HCT116 (cell line): Measurements from ENCODE around the gene SLC8A2. TPM values are rescaled to one million over a fixed set of nuclear protein-coding genes. Genes with fewer than 3 reads are reported as not detected.

ENCODE experiments used
- ATAC-seq: fragments of 200-7000 bp; cut with Tn5 transposase; 2 replicates; pipeline ENCODE4 v1.9.1; 2020; ENCODE audit warnings: mild to moderate bottlenecking, moderate library complexity
- BruUV-seq: library from RNA; stranded (reverse); fragments of 400-500 nt; replicated peaks from 2 replicates; lab custom pipeline; 2021; lab: Mats Ljungman, UMichigan
- CTCF ChIA-PET: fragments of 300-600 bp; sonication (Branson Sonifier 250); formaldehyde crosslinking; loops from one replicate; lab custom pipeline; 2021; ENCODE audit warnings: antibody characterized with exemption; lab: Charles Lee
- POLR2A ChIA-PET: fragments of 300-600, 350-600 bp; sonication (Branson Sonifier 250); formaldehyde crosslinking; loops from one replicate; lab custom pipeline; 2021; ENCODE audit warnings: antibody characterized with exemption; lab: Charles Lee
- RAD21 ChIA-PET, 2 experiments: fragments of 300-600 bp; sonication (Branson Sonifier 250); formaldehyde crosslinking; loops; one replicate each; lab custom pipeline; 2023; ENCODE audit warnings: low total read pairs in 2 of 2; ENCODE audit not compliant: uncharacterized antibody in 2 of 2, unreplicated experiment in 2 of 2, low non-redundant PET in 1 of 2; lab: Charles Lee
- DNase-seq: peaks from one replicate; pipeline ENCODE4 v3.0.0-alpha.2; 2010; ENCODE audit warnings: low read depth, low spot score
- H2AFZ ChIP-seq: fragments of 200-600 bp; shearing (Covaris generic), sonication (generic); 2 replicates; pipeline ENCODE4 v1.6.1; 2017; ENCODE audit warnings: low read depth, mixed run types, mixed read lengths, antibody characterized with exemption, low read length; ENCODE audit not compliant: poor library complexity, severe bottlenecking
- H3K27ac ChIP-seq: 2 replicates; pipeline ENCODE4 v1.5.1; 2012; ENCODE audit warnings: low read depth, low read length
- H3K27me3 ChIP-seq: fragments of 200-600 bp; sonication (generic); 2 replicates; pipeline ENCODE4 v1.6.1; 2016; ENCODE audit warnings: mixed run types, low read length, mixed read lengths; ENCODE audit not compliant: insufficient read depth
- H3K36me3 ChIP-seq, 2 experiments: fragments of 200-500 bp in 1 of 2; fragments of 200-600 bp in 1 of 2; sonication (Bioruptor generic) in 1 of 2; sonication (generic) in 1 of 2; 2 replicates each; pipeline versions ENCODE4 v1.5.1 to v1.6.1; 2014 to 2016; ENCODE audit warnings: low read length in 2 of 2, inconsistent platforms in 1 of 2, mixed read lengths in 1 of 2, mixed run types in 1 of 2; ENCODE audit not compliant: insufficient read depth in 2 of 2, control insufficient read depth in 1 of 2
- H3K4me1 ChIP-seq, 2 experiments: fragments of 200-600 bp in 1 of 2; sonication (generic) in 1 of 2; 2 replicates each; pipeline versions ENCODE4 v1.5.1 to v1.6.1; 2012 to 2017; ENCODE audit warnings: low read length in 2 of 2, inconsistent platforms in 1 of 2, mild to moderate bottlenecking in 1 of 2, mixed read lengths in 1 of 2, mixed run types in 1 of 2, moderate library complexity in 1 of 2; ENCODE audit not compliant: insufficient read depth in 2 of 2, control insufficient read depth in 1 of 2
- H3K4me2 ChIP-seq: fragments of 200-600 bp; sonication (generic); 2 replicates; pipeline ENCODE4 v1.6.1; 2017; ENCODE audit warnings: mixed run types, low read length, mixed read lengths
- H3K4me3 ChIP-seq, 2 experiments: fragments of 200-600 bp in 1 of 2; sonication (generic) in 1 of 2; replicated peaks in 1 of 2; 2 replicates each; pipeline ENCODE4 v1.5.1; 2011 to 2016; ENCODE audit warnings: low read length in 2 of 2, control low read depth in 1 of 2, low read depth in 1 of 2, mild to moderate bottlenecking in 1 of 2, mixed read lengths in 1 of 2, mixed run types in 1 of 2
- H3K79me2 ChIP-seq: fragments of 200-600 bp; sonication (generic); 2 replicates; pipeline ENCODE4 v1.6.1; 2017; ENCODE audit warnings: mild to moderate bottlenecking, mixed run types, low read length, moderate library complexity, mixed read lengths; ENCODE audit not compliant: insufficient read depth
- H3K9ac ChIP-seq: fragments of 200-600 bp; sonication (generic); 2 replicates; pipeline ENCODE4 v1.6.1; 2016; ENCODE audit warnings: low read length, mixed read lengths
- H3K9me2 ChIP-seq: fragments of 200-600 bp; sonication (generic), shearing (Covaris generic); 2 replicates; pipeline ENCODE4 v1.6.1; 2017; ENCODE audit warnings: mixed run types, mild to moderate bottlenecking, moderate library complexity; ENCODE audit not compliant: insufficient read depth
- H3K9me3 ChIP-seq, 2 experiments: fragments of 200-500 bp in 1 of 2; fragments of 200-600 bp in 1 of 2; sonication (Bioruptor generic) in 1 of 2; sonication (generic) in 1 of 2; 2 replicates each; pipeline ENCODE4 v1.6.1; 2014 to 2017; ENCODE audit warnings: low read length in 2 of 2, mixed read lengths in 2 of 2, inconsistent platforms in 1 of 2, low read depth in 1 of 2, mild to moderate bottlenecking in 1 of 2, mixed run types in 1 of 2, moderate library complexity in 1 of 2; ENCODE audit not compliant: control insufficient read depth in 1 of 2, insufficient read depth in 1 of 2
- H4K20me1 ChIP-seq: fragments of 200-600 bp; sonication (generic), shearing (Covaris generic); 2 replicates; pipeline ENCODE4 v1.6.1; 2017; ENCODE audit warnings: mixed run types, mild to moderate bottlenecking, moderate library complexity; ENCODE audit not compliant: insufficient read depth
- CBX3 ChIP-seq: IDR thresholded peaks from 2 replicates; pipeline ENCODE4 v1.6.1; 2012; ENCODE audit warnings: low read depth
- CEBPB ChIP-seq: IDR thresholded peaks from 2 replicates; pipeline ENCODE4 v1.6.1; 2012; ENCODE audit warnings: low read depth
- CTCF ChIP-seq, 3 experiments: fragments of 200-600 bp in 1 of 3; sonication (generic) in 1 of 3; IDR thresholded peaks in 2 of 3; conservative IDR thresholded peaks in 1 of 3; 2 replicates each; pipeline ENCODE4 v1.5.1; 2012 to 2017; ENCODE audit warnings: low read depth in 2 of 3, low read length in 2 of 3, antibody characterized with exemption in 1 of 3, borderline replicate concordance in 1 of 3, control low read depth in 1 of 3, mild to moderate bottlenecking in 1 of 3, mixed read lengths in 1 of 3, mixed run types in 1 of 3, moderate library complexity in 1 of 3; ENCODE audit not compliant: insufficient read depth in 1 of 3
- ELF1 ChIP-seq: IDR thresholded peaks from 2 replicates; pipeline ENCODE4 v1.6.1; 2012; ENCODE audit warnings: low read depth, borderline replicate concordance
- POLR2AphosphoS5 ChIP-seq: IDR thresholded peaks from 2 replicates; pipeline ENCODE4 v1.6.1; 2011; ENCODE audit warnings: mild to moderate bottlenecking, low read depth, low read length, moderate library complexity
- RAD21 ChIP-seq: IDR thresholded peaks from 2 replicates; pipeline ENCODE4 v1.6.1; 2012; ENCODE audit warnings: low read depth, mild to moderate bottlenecking
- SIN3A ChIP-seq: IDR thresholded peaks from 2 replicates; pipeline ENCODE4 v1.6.1; 2012; ENCODE audit warnings: low read depth
- SP1 ChIP-seq: IDR thresholded peaks from 2 replicates; pipeline ENCODE4 v1.6.1; 2012; ENCODE audit warnings: low read depth
- SRF ChIP-seq: IDR thresholded peaks from 2 replicates; pipeline ENCODE4 v1.6.1; 2012; ENCODE audit warnings: low read depth
- ZBTB33 ChIP-seq: IDR thresholded peaks from 2 replicates; pipeline ENCODE4 v1.6.1; 2011; ENCODE audit warnings: mild to moderate bottlenecking, low read length, moderate library complexity; ENCODE audit not compliant: insufficient replicate concordance; ENCODE audit errors: extremely low read depth
- ZFX ChIP-seq: fragments of 450-650 bp; IDR thresholded peaks from 2 replicates; pipeline ENCODE4 v1.6.1; 2017
- ZNF274 ChIP-seq: fragments of 200-500 bp; sonication (Bioruptor generic); IDR thresholded peaks from 2 replicates; pipeline ENCODE4 v1.6.1; 2014; ENCODE audit warnings: mild to moderate bottlenecking, low read depth, low read length, inconsistent platforms
- intact Hi-C: fragments of 100-400 bp; cut with micrococcal nuclease; formaldehyde crosslinking; loops from 2 replicates; pipeline ENCODE4 v1.10.0; 2022
- total RNA-seq: library from RNA; stranded (reverse); gene quantifications from one replicate; pipeline ENCODE4 v1.2.1, GENCODE V29; 2021; ENCODE audit not compliant: unreplicated experiment

The SLC8A2 gene
- total RNA-seq, 1 experiment from 2014 or later = 0.98 TPM

GRCh38 chr19:47423203-47423882 is 48.4 kb downstream of the SLC8A2 start:
- no peaks in the 10 kb centered on the region for H3K36me3 ChIP-seq
- intact Hi-C loops = no loop called here
- no peak overlapping the region for H3K9ac ChIP-seq
- no peaks in the 10 kb centered on the region for H3K9me2 ChIP-seq
- no peak overlapping the region for H3K4me3 ChIP-seq
- no peak overlapping the region; the same call in 1 of the 2 replicates for H3K27ac ChIP-seq
- RAD21 ChIA-PET = no interaction called here
- peaks cover 20% of the 10 kb centered on the region; the same call in 1 of the 2 replicates for H3K27me3 ChIP-seq
- POLR2A ChIA-PET = no interaction called here
- CTCF ChIA-PET = no interaction called here
- no peaks in the 10 kb centered on the region for H4K20me1 ChIP-seq
- DNase-seq = no peak
- H3K9me3 ChIP-seq = no peaks in the 10 kb centered on the region
- TF ChIP-seq CTCF (IDR thresholded peaks at IDR 0.05 in 2 of 3, conservative IDR thresholded peaks at IDR 0.05 in 1 of 3; ENCODE audit: borderline replicate concordance in 1 of 3, insufficient read depth in 1 of 3, low read depth in 2 of 3, low read length in 2 of 3) = no peak
- TF ChIP-seq ELF1 = no peak
- TF ChIP-seq CEBPB = no peak
- TF ChIP-seq ZFX = no peak
- no peak for TF ChIP-seq ZBTB33
- no peak for TF ChIP-seq CBX3
- no peak for TF ChIP-seq SIN3A
- no peak for TF ChIP-seq SRF
- no peak for TF ChIP-seq RAD21
- TF ChIP-seq POLR2AphosphoS5 = no peak
- TF ChIP-seq ZNF274 = no peak
- no peak for TF ChIP-seq SP1
- peaks cover 22 to 36% of the 10 kb centered on the region in 2 experiments for H3K4me1 ChIP-seq
- no peak for ATAC-seq
- H2AFZ ChIP-seq = no peak overlapping the region
- H3K79me2 ChIP-seq = no peaks in the 10 kb centered on the region
- H3K4me2 ChIP-seq = no peak overlapping the region
- no TSS peak for BruUV-seq
